Neural cell (in vitro differentiated cells): Measurements from ENCODE around the gene PCDHGA5. TPM values are rescaled to one million over a fixed set of nuclear protein-coding genes. Genes with fewer than 3 reads are reported as not detected.

Source experiments
- H2AFZ ChIP-seq: fragments of 200-600, 300-800 bp; sonication (generic), shearing (Covaris generic); 2 replicates; pipeline ENCODE4 v1.6.0; 2014; ENCODE audit warnings: low read depth, mild to moderate bottlenecking, antibody characterized with exemption, low read length, moderate library complexity
- H3F3A ChIP-seq: fragments of 200-600 bp; shearing (Covaris generic); 2 replicates; pipeline ENCODE4 v1.6.1; 2016; ENCODE audit warnings: mild to moderate bottlenecking, moderate library complexity, mixed read lengths, antibody characterized with exemption, low read length; ENCODE audit not compliant: insufficient read depth, poor library complexity, severe bottlenecking
- H3K27ac ChIP-seq: fragments of 200-600, 300-800 bp; sonication (generic), shearing (Covaris generic); 2 replicates; pipeline ENCODE4 v1.5.1; 2014; ENCODE audit warnings: mild to moderate bottlenecking, low read length, moderate library complexity
- H3K27me3 ChIP-seq: fragments of 300-800, 200-600 bp; sonication (generic), shearing (Covaris generic); 2 replicates; pipeline ENCODE4 v1.6.0; 2014; ENCODE audit warnings: mild to moderate bottlenecking, low read depth, low read length, moderate library complexity; ENCODE audit not compliant: insufficient read depth
- H3K36me3 ChIP-seq: fragments of 300-800, 200-600 bp; sonication (generic), shearing (Covaris generic); 2 replicates; pipeline ENCODE4 v1.5.1; 2014; ENCODE audit warnings: mild to moderate bottlenecking, antibody characterized with exemption, low read length, moderate library complexity; ENCODE audit not compliant: insufficient read depth
- H3K4me2 ChIP-seq: fragments of 300-800, 200-600 bp; sonication (generic), shearing (Covaris generic); 2 replicates; pipeline ENCODE4 v1.6.0; 2014; ENCODE audit warnings: mild to moderate bottlenecking, low read length
- H3K4me3 ChIP-seq: fragments of 300-800, 200-600 bp; sonication (generic), shearing (Covaris generic); 2 replicates; pipeline ENCODE4 v1.5.1; 2014; ENCODE audit warnings: mild to moderate bottlenecking, low read length, moderate library complexity
- H3K79me2 ChIP-seq: fragments of 200-600 bp; shearing (Covaris generic); replicated peaks from 2 replicates; pipeline ENCODE4 v1.6.0; 2014; ENCODE audit warnings: mild to moderate bottlenecking, low read length, moderate library complexity; ENCODE audit not compliant: insufficient read depth
- H3K9ac ChIP-seq: fragments of 300-800, 200-600 bp; sonication (generic), shearing (Covaris generic); 2 replicates; pipeline ENCODE4 v1.6.1; 2016; ENCODE audit warnings: mild to moderate bottlenecking, low read length, mixed read lengths
- H3K9me2 ChIP-seq: fragments of 200-600 bp; shearing (Covaris generic); 2 replicates; pipeline ENCODE4 v1.6.1; 2016; ENCODE audit warnings: mild to moderate bottlenecking, low read length, mixed read lengths; ENCODE audit not compliant: insufficient read depth
- H3K9me3 ChIP-seq: fragments of 200-600, 300-800 bp; sonication (generic), shearing (Covaris generic); 2 replicates; pipeline ENCODE4 v1.6.1; 2016; ENCODE audit warnings: mild to moderate bottlenecking, mixed run types, low read length, moderate library complexity, mixed read lengths
- H4K20me1 ChIP-seq: fragments of 200-600 bp; shearing (Covaris generic); 2 replicates; pipeline ENCODE4 v1.6.1; 2016; ENCODE audit warnings: mild to moderate bottlenecking, mixed run types; ENCODE audit not compliant: insufficient read depth
- CTCF ChIP-seq: fragments of 450-650 bp; IDR thresholded peaks from 2 replicates; pipeline ENCODE4 v1.5.1; 2014; ENCODE audit warnings: antibody characterized with exemption, mild to moderate bottlenecking, moderate library complexity; ENCODE audit not compliant: poor library complexity, severe bottlenecking
- EP300 ChIP-seq: fragments of 450-650 bp; conservative IDR thresholded peaks from 2 replicates; pipeline ENCODE4 v1.6.1; 2014; ENCODE audit warnings: antibody characterized with exemption, mild to moderate bottlenecking, moderate library complexity; ENCODE audit not compliant: poor library complexity, severe bottlenecking
- EZH2 ChIP-seq: fragments of 200-600, 300-800 bp; shearing (Covaris generic), sonication (generic); IDR thresholded peaks from 2 replicates; pipeline ENCODE4 v1.6.1; 2014; ENCODE audit warnings: antibody characterized with exemption, low read length, borderline replicate concordance, mild to moderate bottlenecking; ENCODE audit not compliant: insufficient read depth, poor library complexity, severe bottlenecking
- MXI1 ChIP-seq: fragments of 450-650 bp; conservative IDR thresholded peaks from 2 replicates; pipeline ENCODE4 v1.6.1; 2014; ENCODE audit warnings: antibody characterized with exemption, mild to moderate bottlenecking; ENCODE audit not compliant: poor library complexity, severe bottlenecking
- POLR2AphosphoS5 ChIP-seq: IDR thresholded peaks from 2 replicates; pipeline ENCODE4 v1.6.1; 2012
- RAD21 ChIP-seq: fragments of 450-650 bp; conservative IDR thresholded peaks from 2 replicates; pipeline ENCODE4 v1.6.1; 2014; ENCODE audit warnings: antibody characterized with exemption, mild to moderate bottlenecking, moderate library complexity
- REST ChIP-seq: IDR thresholded peaks from 2 replicates; pipeline ENCODE4 v1.6.1; 2012; ENCODE audit warnings: borderline replicate concordance
- SMC3 ChIP-seq: fragments of 450-650 bp; conservative IDR thresholded peaks from 2 replicates; pipeline ENCODE4 v1.6.1; 2014; ENCODE audit warnings: antibody characterized with exemption, mild to moderate bottlenecking, moderate library complexity; ENCODE audit not compliant: poor library complexity
- TAF1 ChIP-seq: IDR thresholded peaks from 2 replicates; pipeline ENCODE4 v1.6.1; 2012; ENCODE audit warnings: low read depth
- polyA plus RNA-seq: library from polyadenylated mRNA; depleted of rRNA; stranded (reverse); fragments of >200 nt; gene quantifications from 2 replicates; pipeline ENCODE4 v1.2.3, GENCODE V29; 2014

Gene PCDHGA5
- polyA plus RNA-seq, 1 donor from 2014 or later = 0.25 TPM

GRCh38 chr5:141388661-141389060, 24.7 kb downstream of the PCDHGA5 start:
- Histone ChIP-seq H4K20me1 (no peaks in the 10 kb centered on the region), H3K9ac (no peak overlapping the region), H3K4me2 (no peak overlapping the region)

More at GRCh38 chr5:141388661-141389060, 24.7 kb downstream of the PCDHGA5 start:
- Histone ChIP-seq H3K27me3 (no peaks in the 10 kb centered on the region), H3K36me3 (no peaks in the 10 kb centered on the region), H3F3A (no peaks in the 10 kb centered on the region), H3K27ac (no peak overlapping the region), H2AFZ (no peak overlapping the region), H3K9me3 (peaks cover 37% of the 10 kb centered on the region), H3K79me2 (no peaks in the 10 kb centered on the region), H3K9me2 (no peaks in the 10 kb centered on the region), H3K4me3 (peak overlapping the region; percentile 53)
- no peak for TF ChIP-seq SMC3
- TF ChIP-seq RAD21 = no peak
- TF ChIP-seq CTCF = no peak
- no peak for TF ChIP-seq POLR2AphosphoS5
- no peak for TF ChIP-seq EZH2
- TF ChIP-seq EP300 = no peak
- no peak for TF ChIP-seq REST
- TF ChIP-seq MXI1 = no peak
- no peak for TF ChIP-seq TAF1
